GM12865 (cell line): ENCODE results near the gene GANC.
"Not testable (repeated sequence)": the region's sequence is repeated elsewhere in the genome, so short reads cannot be mapped to it uniquely, and the experiment has no call there.

Experiments
- DNase-seq: peaks from one replicate; pipeline ENCODE4 v3.0.0; 2010; ENCODE audit warnings: low read depth
- H3K4me3 ChIP-seq: 2 replicates; pipeline ENCODE4 v1.5.1; 2011; ENCODE audit warnings: mild to moderate bottlenecking, low read depth, low read length, control low read depth
- CTCF ChIP-seq: IDR thresholded peaks from 2 replicates; pipeline ENCODE4 v1.5.1; 2011; ENCODE audit warnings: low read length, control low read depth, low read depth, inconsistent platforms; ENCODE audit not compliant: insufficient read depth; ENCODE audit errors: missing control alignments

Gene GANC

GRCh38 chr15:42272939-42273899 lies at the start of gene GANC, which contains the start of gene TMEM87A:
TSS of gene GANC (plus strand) at chr15:42273201. CDS start at chr15:42274482, 1,281 bp downstream.
TSS of gene TMEM87A (minus strand) at chr15:42273433. CDS start at chr15:42273398, 35 bp downstream.
- TF ChIP-seq CTCF: no peak
- DNase-seq: peak; percentile 98

GRCh38 chr15:42226648-42227047 lies 46.4 kb upstream of the GANC start:
- TF ChIP-seq CTCF: no peak
- DNase-seq: no peak
- H3K4me3 ChIP-seq: no peak overlapping the region

More at GRCh38 chr15:42272939-42273899, at the start of gene GANC, which contains the start of gene TMEM87A:
- H3K4me3 ChIP-seq: peak within 1 kb of the TSS; percentile 72

GRCh38 chr15:42228036-42228435 lies 45.0 kb upstream of the GANC start:
- no peak for DNase-seq
- no peak for TF ChIP-seq CTCF
- no peak overlapping the region for H3K4me3 ChIP-seq

- DNase-seq: not testable (repeated sequence)
These were observed 44.0 kb upstream of the GANC start for GRCh38 chr15:42228981-42229380.

GRCh38 chr15:42231088-42231487 lies 41.9 kb upstream of the GANC start:
- no peak for TF ChIP-seq CTCF
- no peak for DNase-seq
- H3K4me3 ChIP-seq: no peak overlapping the region

More at GRCh38 chr15:42228981-42229380, 44.0 kb upstream of the GANC start:
- H3K4me3 ChIP-seq: not testable (repeated sequence)

- DNase-seq: no peak
- H3K4me3 ChIP-seq: no peak overlapping the region
- TF ChIP-seq CTCF: no peak
These were observed 40.4 kb upstream of the GANC start for GRCh38 chr15:42232606-42233005.

GRCh38 chr15:42233107-42233506 lies 39.9 kb upstream of the GANC start:
- DNase-seq: no peak
- no peak overlapping the region for H3K4me3 ChIP-seq
- TF ChIP-seq CTCF: no peak
